ENCODE measurements around the gene NKAIN4. TPM values are rescaled to one million over a fixed set of nuclear protein-coding genes. Genes with fewer than 3 reads are reported as not detected.

The NKAIN4 gene
- polyA plus RNA-seq, 1 donor (not counting 4 experiments of a cell fraction or from before 2014, with no cell fraction given) = not detected

DNA sequence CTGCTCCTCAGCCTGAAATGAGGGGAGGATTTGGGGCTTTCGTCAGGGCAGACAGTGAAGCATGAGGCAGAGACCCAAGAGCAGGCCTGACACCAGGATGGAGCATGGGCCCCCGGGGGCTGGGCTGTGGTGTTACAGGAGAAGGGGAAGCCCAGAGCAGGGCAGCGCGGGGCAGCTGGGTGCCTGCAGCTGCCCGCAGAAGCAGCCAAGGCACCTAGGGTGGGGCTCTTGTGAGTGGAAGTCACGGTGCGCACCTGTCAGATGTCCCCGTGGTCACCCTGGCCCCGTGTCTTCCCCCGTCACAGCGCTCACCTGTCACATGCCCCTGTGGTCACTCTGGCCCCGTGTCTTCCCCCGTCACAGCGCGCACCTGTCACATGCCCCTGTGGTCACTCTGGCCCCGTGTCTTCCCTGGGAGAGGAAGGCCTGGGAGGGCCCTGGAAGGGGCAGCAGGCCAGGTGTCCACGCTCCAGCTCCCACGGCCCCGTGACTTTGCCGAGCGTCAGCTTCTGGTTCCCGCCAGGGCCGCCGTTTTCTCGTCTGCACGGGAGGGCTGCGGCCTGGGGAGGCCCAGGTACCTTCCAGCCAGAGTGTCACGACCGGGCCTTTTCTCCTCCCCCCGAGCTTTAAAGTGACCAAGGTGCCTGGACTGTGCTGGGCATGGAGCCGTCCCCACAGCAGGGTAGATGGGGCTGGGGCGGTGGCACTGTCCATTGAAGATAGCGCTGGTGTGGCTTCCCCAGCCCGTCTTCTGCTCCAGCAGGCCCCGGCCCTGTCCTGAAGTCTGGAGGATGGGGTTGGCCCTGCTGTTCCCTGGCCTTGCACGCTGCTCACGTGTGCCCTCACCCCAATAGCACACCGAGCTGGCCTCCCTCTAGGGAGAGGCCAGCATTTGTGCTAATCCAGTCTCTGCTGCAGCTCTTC, 27.7 kb upstream of the NKAIN4 start:
- Histone ChIP-seq H3K4me3 (ENCODE audit: control insufficient read depth in 2 of 3, extremely low read depth in 1 of 3, insufficient read depth in 2 of 3, low read depth in 1 of 3, low read length in 3 of 3) (no peak overlapping the region), H3K27me3 (ENCODE audit: control insufficient read depth, extremely low read depth, insufficient read depth, low read length) (no peaks in the 10 kb centered on the region), H3K9me3 (ENCODE audit: control insufficient read depth, low read depth, low read length) (no peaks in the 10 kb centered on the region), H3K36me3 (ENCODE audit: control insufficient read depth in 2 of 2, extremely low read depth in 1 of 2, insufficient read depth in 2 of 2, low read length in 2 of 2) (peaks cover 32 to 42% of the 10 kb centered on the region in 2 experiments), H3K4me2 (ENCODE audit: control insufficient read depth, extremely low read depth, insufficient read depth, low read depth, low read length) (no peak overlapping the region), H2AFZ (ENCODE audit: control insufficient read depth, low read length) (no peak overlapping the region), H3K4me1 (ENCODE audit: control insufficient read depth, extremely low read depth, insufficient read depth, low read length) (no peaks in the 10 kb centered on the region), H3K9ac (ENCODE audit: control insufficient read depth, extremely low read depth, insufficient read depth, low read length) (no peak overlapping the region), H3K9me1 (ENCODE audit: control insufficient read depth, extremely low read depth, insufficient read depth, low read length) (no peaks in the 10 kb centered on the region), H3K79me2 (ENCODE audit: control insufficient read depth, insufficient read depth, low read length) (peaks cover 8% of the 10 kb centered on the region), H4K20me1 (ENCODE audit: control insufficient read depth, extremely low read depth, insufficient read depth, low read length) (peaks cover 3% of the 10 kb centered on the region), H3K27ac (ENCODE audit: control insufficient read depth, insufficient read depth, low read length) (no peak overlapping the region)
- dilution Hi-C loops (cut with MboI; ENCODE audit: extremely low pct_ligation_motif_present, low sequenced_read_pairs) = loop anchor here (10.0 kb wide), 1 partner anchor 57 kb away; no protein-coding TSS in a partner anchor
- TF ChIP-seq, protein P1, sequence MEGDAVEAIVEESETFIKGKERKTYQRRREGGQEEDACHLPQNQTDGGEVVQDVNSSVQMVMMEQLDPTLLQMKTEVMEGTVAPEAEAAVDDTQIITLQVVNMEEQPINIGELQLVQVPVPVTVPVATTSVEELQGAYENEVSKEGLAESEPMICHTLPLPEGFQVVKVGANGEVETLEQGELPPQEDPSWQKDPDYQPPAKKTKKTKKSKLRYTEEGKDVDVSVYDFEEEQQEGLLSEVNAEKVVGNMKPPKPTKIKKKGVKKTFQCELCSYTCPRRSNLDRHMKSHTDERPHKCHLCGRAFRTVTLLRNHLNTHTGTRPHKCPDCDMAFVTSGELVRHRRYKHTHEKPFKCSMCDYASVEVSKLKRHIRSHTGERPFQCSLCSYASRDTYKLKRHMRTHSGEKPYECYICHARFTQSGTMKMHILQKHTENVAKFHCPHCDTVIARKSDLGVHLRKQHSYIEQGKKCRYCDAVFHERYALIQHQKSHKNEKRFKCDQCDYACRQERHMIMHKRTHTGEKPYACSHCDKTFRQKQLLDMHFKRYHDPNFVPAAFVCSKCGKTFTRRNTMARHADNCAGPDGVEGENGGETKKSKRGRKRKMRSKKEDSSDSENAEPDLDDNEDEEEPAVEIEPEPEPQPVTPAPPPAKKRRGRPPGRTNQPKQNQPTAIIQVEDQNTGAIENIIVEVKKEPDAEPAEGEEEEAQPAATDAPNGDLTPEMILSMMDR (optimal IDR thresholded peaks at IDR 0.05 in 1 of 3, IDR thresholded peaks at IDR 0.05 in 1 of 3, conservative IDR thresholded peaks at IDR 0.05 in 1 of 3; ENCODE audit: extremely low read depth in 1 of 3, insufficient read depth in 2 of 3, low read length in 3 of 3) = no peak
- TF ChIP-seq EZH2 (IDR thresholded peaks at IDR 0.05; ENCODE audit: low read length) = no peak
- FAIRE-seq = no peak
- DNase-seq (ENCODE audit: low read depth, low spot score) = no peak

DNA sequence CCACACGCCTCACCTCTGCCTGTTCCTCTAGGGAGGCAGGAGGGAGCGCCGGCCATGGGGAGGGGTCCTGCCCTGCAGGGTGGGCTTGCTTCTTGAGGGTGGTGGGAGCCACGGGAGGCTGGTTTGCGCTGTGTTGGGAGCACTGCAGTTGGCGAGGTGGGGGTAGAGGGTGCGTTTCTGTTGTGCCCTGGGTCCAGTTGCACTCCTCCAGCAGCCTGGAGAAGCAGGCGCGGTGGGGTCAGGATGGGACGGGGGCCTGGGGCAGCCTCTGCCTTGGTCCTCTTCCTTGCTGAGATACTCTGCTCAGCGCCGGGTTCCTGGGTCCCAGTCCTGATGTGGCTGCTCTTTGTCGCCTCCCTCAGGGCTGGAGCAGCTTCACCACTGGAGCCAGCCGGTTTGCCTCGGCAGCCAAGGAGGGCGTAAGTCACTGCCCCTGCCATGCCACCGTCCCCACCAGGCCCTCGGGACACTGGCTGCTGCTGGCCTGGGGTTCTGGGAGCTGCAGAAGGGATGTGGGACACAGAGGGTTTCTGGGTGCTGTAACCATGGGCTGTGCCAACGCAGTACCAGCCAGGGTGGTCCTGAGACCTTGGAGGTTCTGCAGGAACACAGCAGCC, 26.8 kb upstream of the NKAIN4 start:
- no peak overlapping the region for H3K4me3 ChIP-seq (ENCODE audit: control insufficient read depth in 2 of 3, extremely low read depth in 1 of 3, insufficient read depth in 2 of 3, low read depth in 1 of 3, low read length in 3 of 3)
- no peaks in the 10 kb centered on the region for H3K27me3 ChIP-seq (ENCODE audit: control insufficient read depth, extremely low read depth, insufficient read depth, low read length)
- H2AFZ ChIP-seq (ENCODE audit: control insufficient read depth, low read length) = no peak overlapping the region
- FAIRE-seq = no peak
- H3K4me2 ChIP-seq (ENCODE audit: control insufficient read depth, extremely low read depth, insufficient read depth, low read depth, low read length) = no peak overlapping the region
- no peak for TF ChIP-seq EZH2 (IDR thresholded peaks at IDR 0.05; ENCODE audit: low read length)
- TF ChIP-seq, protein P1 (optimal IDR thresholded peaks at IDR 0.05 in 1 of 3, IDR thresholded peaks at IDR 0.05 in 1 of 3, conservative IDR thresholded peaks at IDR 0.05 in 1 of 3; ENCODE audit: extremely low read depth in 1 of 3, insufficient read depth in 2 of 3, low read length in 3 of 3) = peak; percentile 31 to 46 (median 43)
- dilution Hi-C loops (cut with MboI; ENCODE audit: extremely low pct_ligation_motif_present, low sequenced_read_pairs) = loop anchor here (10.0 kb wide), 1 partner anchor 56 kb away; no protein-coding TSS in a partner anchor
- DNase-seq (ENCODE audit: low read depth, low spot score) = no peak
- H3K36me3 ChIP-seq (ENCODE audit: control insufficient read depth in 2 of 2, extremely low read depth in 1 of 2, insufficient read depth in 2 of 2, low read length in 2 of 2) = peaks cover 36 to 44% of the 10 kb centered on the region in 2 experiments
- H4K20me1 ChIP-seq (ENCODE audit: control insufficient read depth, extremely low read depth, insufficient read depth, low read length) = peaks cover 3% of the 10 kb centered on the region
- H3K9me1 ChIP-seq (ENCODE audit: control insufficient read depth, extremely low read depth, insufficient read depth, low read length) = no peaks in the 10 kb centered on the region
- H3K9ac ChIP-seq (ENCODE audit: control insufficient read depth, extremely low read depth, insufficient read depth, low read length) = no peak overlapping the region
- no peaks in the 10 kb centered on the region for H3K9me3 ChIP-seq (ENCODE audit: control insufficient read depth, low read depth, low read length)
- peaks cover 18% of the 10 kb centered on the region for H3K79me2 ChIP-seq (ENCODE audit: control insufficient read depth, insufficient read depth, low read length)
- no peak overlapping the region for H3K27ac ChIP-seq (ENCODE audit: control insufficient read depth, insufficient read depth, low read length)
- H3K4me1 ChIP-seq (ENCODE audit: control insufficient read depth, extremely low read depth, insufficient read depth, low read length) = no peaks in the 10 kb centered on the region

Data from keratinocyte (primary cell).